AG10803 (cell line): ENCODE measurements around the gene MGAT4B.

Experiments used
- DNase-seq: peaks from one replicate; pipeline ENCODE4 v3.0.0; 2010; ENCODE audit warnings: low read depth
- H3K4me3 ChIP-seq: 2 replicates; pipeline ENCODE4 v1.5.1; 2011; ENCODE audit warnings: mild to moderate bottlenecking, low read length, control low read depth
- CTCF ChIP-seq: conservative IDR thresholded peaks from 2 replicates; pipeline ENCODE4 v1.5.1; 2011; ENCODE audit warnings: mild to moderate bottlenecking, low read length, control low read depth, inconsistent platforms

MGAT4B gene

GRCh38 chr5:179781846-179782245, 24.8 kb downstream of the MGAT4B start:
- no peak for DNase-seq
- H3K4me3 ChIP-seq: no peak overlapping the region
- TF ChIP-seq CTCF: no peak

GRCh38 chr5:179780362-179780761, 26.3 kb downstream of the MGAT4B start:
- H3K4me3 ChIP-seq: no peak overlapping the region
- no peak for DNase-seq
- no peak for TF ChIP-seq CTCF

- no peak for TF ChIP-seq CTCF
- no peak overlapping the region for H3K4me3 ChIP-seq
- DNase-seq: no peak
These were observed 26.8 kb downstream of the MGAT4B start for GRCh38 chr5:179779826-179780225.

GRCh38 chr5:179778591-179778990, 28.1 kb downstream of the MGAT4B start:
- no peak for TF ChIP-seq CTCF
- DNase-seq: no peak
- no peak overlapping the region for H3K4me3 ChIP-seq

GRCh38 chr5:179777909-179778308, 28.8 kb downstream of the MGAT4B start:
- no peak for TF ChIP-seq CTCF
- DNase-seq: no peak
- H3K4me3 ChIP-seq: no peak overlapping the region

GRCh38 chr5:179777456-179777855, 29.2 kb downstream of the MGAT4B start:
- H3K4me3 ChIP-seq: no peak overlapping the region
- no peak for DNase-seq
- no peak for TF ChIP-seq CTCF

- no peak for DNase-seq
- TF ChIP-seq CTCF: no peak
These were observed 30.2 kb downstream of the MGAT4B start for GRCh38 chr5:179776411-179776938.

More at GRCh38 chr5:179776411-179776938, 30.2 kb downstream of the MGAT4B start:
- H3K4me3 ChIP-seq: no peak overlapping the region
